WTC11 (cell line): ENCODE data around the gene NELL1.

Experiments used
- AFF4 ChIP-seq: sonication (generic); formaldehyde crosslinking; IDR thresholded peaks from 2 replicates; pipeline ENCODE4 v1.8.1; 2023; ENCODE audit warnings: mild to moderate bottlenecking, missing genetic modification reagents, borderline replicate concordance
- CBFB ChIP-seq: sonication (generic); formaldehyde crosslinking; IDR thresholded peaks from 2 replicates; pipeline ENCODE4 v1.8.1; 2022; ENCODE audit warnings: mild to moderate bottlenecking, low read depth, missing genetic modification reagents
- CTCF ChIP-seq: fragments of 200-600 bp; IDR thresholded peaks from 2 replicates; pipeline ENCODE4 v1.8.0; 2022; ENCODE audit warnings: antibody characterized with exemption
- HMGXB4 ChIP-seq: sonication (generic); formaldehyde crosslinking; IDR thresholded peaks from 2 replicates; pipeline ENCODE4 v1.8.1; 2023; ENCODE audit warnings: mild to moderate bottlenecking, moderate library complexity, missing genetic modification reagents
- STAT6 ChIP-seq: sonication (generic); formaldehyde crosslinking; conservative IDR thresholded peaks from 2 replicates; pipeline ENCODE4 v1.8.1; 2023; ENCODE audit warnings: mild to moderate bottlenecking, low read depth, missing genetic modification reagents, moderate library complexity
- TEAD4 ChIP-seq: sonication (generic); formaldehyde crosslinking; IDR thresholded peaks from 2 replicates; pipeline ENCODE4 v1.8.0; 2022; ENCODE audit warnings: mild to moderate bottlenecking, missing genetic modification reagents
- USF2 ChIP-seq: sonication (generic); formaldehyde crosslinking; IDR thresholded peaks from 2 replicates; pipeline ENCODE4 v1.8.1; 2023; ENCODE audit warnings: mild to moderate bottlenecking, missing genetic modification reagents, moderate library complexity

- TF ChIP-seq CBFB (CRISPR knock-in tag) (no peak), STAT6 (no peak), CTCF (no peak), AFF4 (no peak), HMGXB4 (no peak), USF2 (CRISPR knock-in tag) (no peak), TEAD4 (no peak)
Measured at GRCh38 chr11:20790622-20791021, 121.2 kb downstream of the NELL1 start.
